BJ (cell line): ENCODE results near the gene HOXD10. TPM values are rescaled to one million over a fixed set of nuclear protein-coding genes. Genes with fewer than 3 reads are reported as not detected.

ENCODE experiments used
- CTCF ChIA-PET: fragments of 350-600 bp; formaldehyde crosslinking; extraction: SDS; loops from one replicate; lab custom pipeline; 2021; ENCODE audit warnings: antibody characterized with exemption, inconsistent platforms; lab: Yijun Ruan, JAX
- POLR2A ChIA-PET: fragments of 300-600 bp; sonication (Branson Sonifier 250); formaldehyde crosslinking; extraction: SDS; loops from one replicate; lab custom pipeline; 2021; ENCODE audit warnings: antibody characterized with exemption; lab: Charles Lee
- DNase-seq: peaks from one replicate; pipeline ENCODE4 v3.0.0-alpha.2; 2011; ENCODE audit warnings: low read depth
- H3K27me3 ChIP-seq: 2 replicates; pipeline ENCODE4 v1.6.0; 2011; ENCODE audit warnings: low read length; ENCODE audit not compliant: control insufficient read depth, insufficient read depth
- H3K36me3 ChIP-seq: 2 replicates; pipeline ENCODE4 v1.5.1; 2011; ENCODE audit warnings: low read length; ENCODE audit not compliant: control insufficient read depth, insufficient read depth
- H3K4me3 ChIP-seq: 2 replicates; pipeline ENCODE4 v1.5.1; 2011; ENCODE audit warnings: low read depth, mild to moderate bottlenecking, control low read depth, low read length
- CTCF ChIP-seq: IDR thresholded peaks from 2 replicates; pipeline ENCODE4 v1.5.1; 2011; ENCODE audit warnings: low read depth, mild to moderate bottlenecking, control low read depth, inconsistent platforms, low read length, moderate library complexity; ENCODE audit not compliant: insufficient read depth
- polyA plus RNA-seq: library from polyadenylated mRNA; depleted of rRNA; stranded (reverse); fragments of >200 nt; gene quantifications from 2 replicates; pipeline ENCODE4 v1.2.3, GENCODE V29; 2011

HOXD10 gene
- polyA plus RNA-seq, 1 experiment, result 11.0 TPM

- TF ChIP-seq CTCF, result no peak
- no peaks in the 10 kb centered on the region for H3K36me3 ChIP-seq
- POLR2A ChIA-PET, result no interaction called here
- H3K4me3 ChIP-seq, result no peak overlapping the region
- no peak for DNase-seq
- CTCF ChIA-PET, result interaction anchor here (2.4 kb wide), 1 partner anchor 12 kb away, joined by 7 read pairs; no protein-coding TSS in a partner anchor
- peaks cover 54% of the 10 kb centered on the region for H3K27me3 ChIP-seq
These were observed 36.0 kb downstream of the HOXD10 start for GRCh38 chr2:176152350-176153181.

- H3K27me3 ChIP-seq, result peaks cover 52% of the 10 kb centered on the region
- no peak for DNase-seq
- TF ChIP-seq CTCF, result no peak
- no peaks in the 10 kb centered on the region for H3K36me3 ChIP-seq
- H3K4me3 ChIP-seq, result no peak overlapping the region
- ChIA-PET CTCF (interaction anchor here (0.8 to 2.4 kb wide), 6 partner anchors 8 to 482 kb away, joined by 3 to 7 read pairs (median 3); no protein-coding TSS in a partner anchor), POLR2A (no interaction called here)
These were observed 38.1 kb downstream of the HOXD10 start for GRCh38 chr2:176154576-176155252.

GRCh38 chr2:176155356-176156044, 38.9 kb downstream of the HOXD10 start:
- H3K27me3 ChIP-seq, result peaks cover 54% of the 10 kb centered on the region
- no peak overlapping the region for H3K4me3 ChIP-seq
- H3K36me3 ChIP-seq, result no peaks in the 10 kb centered on the region
- ChIA-PET CTCF (interaction anchor here (0.8 to 1.3 kb wide), 5 partner anchors 11 to 481 kb away, joined by 3 to 5 read pairs (median 4); no protein-coding TSS in a partner anchor), POLR2A (no interaction called here)
- TF ChIP-seq CTCF, result no peak
- DNase-seq, result no peak

- no peak for DNase-seq
- Histone ChIP-seq H3K36me3 (no peaks in the 10 kb centered on the region), H3K27me3 (peaks cover 54% of the 10 kb centered on the region), H3K4me3 (no peak overlapping the region)
- TF ChIP-seq CTCF, result no peak
- ChIA-PET POLR2A (no interaction called here), CTCF (interaction anchor here (0.9 kb wide), 1 partner anchor 15 kb away, joined by 5 read pairs; no protein-coding TSS in a partner anchor)
These were observed 39.8 kb downstream of the HOXD10 start for GRCh38 chr2:176156301-176156806.
